PFSK-1 (cell line): ENCODE data around the gene NAV2.

Experiments used
- POLR2AphosphoS5 ChIP-seq: IDR thresholded peaks from 2 replicates; pipeline ENCODE4 v1.6.1; 2012; ENCODE audit warnings: low read depth, mild to moderate bottlenecking, control low read depth, low read length, moderate library complexity
- TAF1 ChIP-seq: IDR thresholded peaks from 2 replicates; pipeline ENCODE4 v1.6.1; 2012; ENCODE audit warnings: low read length, control low read depth, borderline replicate concordance; ENCODE audit not compliant: insufficient read depth
- TF ChIP-seq, protein P1 (sequence below), 2 experiments: IDR thresholded peaks; 2 replicates each; pipeline versions ENCODE4 v1.6.1 to v1.8.0; 2011 to 2012; ENCODE audit warnings: low read depth in 2 of 2, low read length in 2 of 2, control low read depth in 1 of 2, inconsistent platforms in 1 of 2, mild to moderate bottlenecking in 1 of 2, moderate library complexity in 1 of 2; ENCODE audit not compliant: insufficient read depth in 1 of 2

DNA sequence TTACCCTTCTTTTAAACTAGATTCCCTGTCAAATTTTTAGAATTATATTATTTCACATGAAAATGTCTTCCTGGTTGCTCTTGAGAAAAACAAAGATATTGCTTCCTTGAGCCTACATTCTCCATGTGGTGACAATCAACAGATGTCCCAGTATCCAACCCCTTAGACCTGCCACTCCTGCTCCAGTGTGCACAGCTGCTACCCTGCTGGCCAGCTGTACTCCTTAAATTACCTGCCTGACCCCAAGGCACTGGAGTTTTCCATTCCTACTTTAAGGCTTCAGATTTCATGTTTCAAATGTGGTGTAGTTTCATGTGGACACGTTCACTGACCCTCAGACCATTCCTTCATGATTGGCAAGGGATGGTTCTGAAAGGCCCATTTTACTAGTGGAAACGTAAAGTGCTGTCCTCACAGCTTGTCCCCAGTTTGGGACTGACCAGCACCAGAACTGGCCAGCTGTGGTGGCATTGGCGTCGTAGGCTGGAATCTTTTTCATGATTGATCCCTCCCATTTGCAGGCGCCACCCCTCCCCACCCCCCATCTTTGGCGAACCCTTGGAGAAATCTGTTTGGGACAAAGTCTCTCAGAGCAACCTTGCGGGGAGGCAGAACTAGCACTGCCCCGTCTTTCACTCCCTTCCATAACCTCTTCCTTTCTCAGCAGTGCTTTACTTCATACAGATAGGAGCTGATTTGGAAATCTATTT lies 324.1 kb downstream of the NAV2 start:
- TF ChIP-seq POLR2AphosphoS5 = no peak
- TF ChIP-seq TAF1 = no peak
- TF ChIP-seq, protein P1, sequence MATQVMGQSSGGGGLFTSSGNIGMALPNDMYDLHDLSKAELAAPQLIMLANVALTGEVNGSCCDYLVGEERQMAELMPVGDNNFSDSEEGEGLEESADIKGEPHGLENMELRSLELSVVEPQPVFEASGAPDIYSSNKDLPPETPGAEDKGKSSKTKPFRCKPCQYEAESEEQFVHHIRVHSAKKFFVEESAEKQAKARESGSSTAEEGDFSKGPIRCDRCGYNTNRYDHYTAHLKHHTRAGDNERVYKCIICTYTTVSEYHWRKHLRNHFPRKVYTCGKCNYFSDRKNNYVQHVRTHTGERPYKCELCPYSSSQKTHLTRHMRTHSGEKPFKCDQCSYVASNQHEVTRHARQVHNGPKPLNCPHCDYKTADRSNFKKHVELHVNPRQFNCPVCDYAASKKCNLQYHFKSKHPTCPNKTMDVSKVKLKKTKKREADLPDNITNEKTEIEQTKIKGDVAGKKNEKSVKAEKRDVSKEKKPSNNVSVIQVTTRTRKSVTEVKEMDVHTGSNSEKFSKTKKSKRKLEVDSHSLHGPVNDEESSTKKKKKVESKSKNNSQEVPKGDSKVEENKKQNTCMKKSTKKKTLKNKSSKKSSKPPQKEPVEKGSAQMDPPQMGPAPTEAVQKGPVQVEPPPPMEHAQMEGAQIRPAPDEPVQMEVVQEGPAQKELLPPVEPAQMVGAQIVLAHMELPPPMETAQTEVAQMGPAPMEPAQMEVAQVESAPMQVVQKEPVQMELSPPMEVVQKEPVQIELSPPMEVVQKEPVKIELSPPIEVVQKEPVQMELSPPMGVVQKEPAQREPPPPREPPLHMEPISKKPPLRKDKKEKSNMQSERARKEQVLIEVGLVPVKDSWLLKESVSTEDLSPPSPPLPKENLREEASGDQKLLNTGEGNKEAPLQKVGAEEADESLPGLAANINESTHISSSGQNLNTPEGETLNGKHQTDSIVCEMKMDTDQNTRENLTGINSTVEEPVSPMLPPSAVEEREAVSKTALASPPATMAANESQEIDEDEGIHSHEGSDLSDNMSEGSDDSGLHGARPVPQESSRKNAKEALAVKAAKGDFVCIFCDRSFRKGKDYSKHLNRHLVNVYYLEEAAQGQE (IDR thresholded peaks at IDR 0.05; ENCODE audit: insufficient read depth in 1 of 2, low read depth in 2 of 2, low read length in 2 of 2) = no peak
